IMR-90 (cell line): ENCODE data around the gene CMAS. TPM values are rescaled to one million over a fixed set of nuclear protein-coding genes. Genes with fewer than 3 reads are reported as not detected.

Experiments
- ATAC-seq: fragments of 200-7000 bp; cut with Tn5 transposase; 2 replicates; pipeline ENCODE4 v1.9.1; 2020; ENCODE audit warnings: low read depth, mild to moderate bottlenecking, moderate library complexity
- BruUV-seq: library from RNA; stranded (reverse); fragments of 400-500 nt; replicated peaks from 2 replicates; lab custom pipeline; 2021; lab: Mats Ljungman, UMichigan
- CTCF ChIA-PET: fragments of 300-600 bp; formaldehyde crosslinking; extraction: SDS; loops from one replicate; lab custom pipeline; 2021; ENCODE audit warnings: antibody characterized with exemption; lab: Yijun Ruan, JAX
- POLR2A ChIA-PET: fragments of 300-600 bp; sonication (Branson Sonifier 250); formaldehyde crosslinking; loops from one replicate; lab custom pipeline; 2022; ENCODE audit warnings: antibody characterized with exemption; ENCODE audit not compliant: unreplicated experiment; lab: Charles Lee
- DNase-seq: peaks from one replicate; pipeline ENCODE4 v3.0.0; 2013
- H2AFZ ChIP-seq: replicated peaks from 2 replicates; pipeline ENCODE3; 2013; ENCODE audit warnings: low read length, mild to moderate bottlenecking; ENCODE audit not compliant: poor library complexity
- H2AK5ac ChIP-seq: 2 replicates; pipeline ENCODE4 v1.6.1; 2013; ENCODE audit warnings: low read depth, low read length, inconsistent platforms
- H2AK9ac ChIP-seq: replicated peaks from 2 replicates; pipeline ENCODE3; 2013; ENCODE audit warnings: mild to moderate bottlenecking, low read depth, low read length, moderate library complexity; ENCODE audit not compliant: poor library complexity
- H2BK120ac ChIP-seq: 2 replicates; pipeline ENCODE4 v1.6.1; 2013; ENCODE audit warnings: low read depth, low read length, inconsistent platforms
- H2BK15ac ChIP-seq: 3 replicates; pipeline ENCODE4 v1.6.1; 2013; ENCODE audit warnings: low read depth, low read length, inconsistent platforms
- H2BK20ac ChIP-seq: 2 replicates; pipeline ENCODE4 v1.6.1; 2013; ENCODE audit warnings: low read depth, mild to moderate bottlenecking, inconsistent platforms, low read length, moderate library complexity
- H2BK5ac ChIP-seq: 2 replicates; pipeline ENCODE4 v1.6.1; 2013; ENCODE audit warnings: mild to moderate bottlenecking, low read depth, low read length, inconsistent platforms; ENCODE audit not compliant: poor library complexity, severe bottlenecking
- H3K14ac ChIP-seq: replicated peaks from 2 replicates; pipeline ENCODE4 v1.6.1; 2013; ENCODE audit warnings: low read depth, low read length, inconsistent platforms
- H3K18ac ChIP-seq: 2 replicates; pipeline ENCODE4 v1.6.1; 2013; ENCODE audit warnings: low read depth, low read length, control low read depth
- H3K23ac ChIP-seq: 2 replicates; pipeline ENCODE4 v1.6.1; 2013; ENCODE audit warnings: low read depth, low read length, inconsistent platforms
- H3K27ac ChIP-seq: 2 replicates; pipeline ENCODE4 v1.5.1; 2013; ENCODE audit warnings: mild to moderate bottlenecking, control low read depth, low read length; ENCODE audit not compliant: insufficient read depth
- H3K27me3 ChIP-seq: 2 replicates; pipeline ENCODE4 v1.6.1; 2013; ENCODE audit warnings: low read length; ENCODE audit not compliant: control insufficient read depth, insufficient read depth
- H3K36me3 ChIP-seq: 2 replicates; pipeline ENCODE4 v1.6.1; 2013; ENCODE audit warnings: low read length, mixed read lengths; ENCODE audit not compliant: control insufficient read depth, insufficient read depth
- H3K4ac ChIP-seq: 2 replicates; pipeline ENCODE4 v1.6.1; 2013; ENCODE audit warnings: low read depth, low read length, inconsistent platforms
- H3K4me1 ChIP-seq: 2 replicates; pipeline ENCODE4 v1.6.1; 2013; ENCODE audit warnings: low read length, mixed read lengths; ENCODE audit not compliant: control insufficient read depth, insufficient read depth
- H3K4me2 ChIP-seq: 2 replicates; pipeline ENCODE4 v1.6.1; 2013; ENCODE audit warnings: low read depth, mild to moderate bottlenecking, control low read depth, low read length, moderate library complexity
- H3K4me3 ChIP-seq: 2 replicates; pipeline ENCODE4 v1.5.1; 2013; ENCODE audit warnings: low read depth, mild to moderate bottlenecking, control low read depth, low read length, moderate library complexity; ENCODE audit not compliant: insufficient read depth
- H3K56ac ChIP-seq: 2 replicates; pipeline ENCODE4 v1.6.1; 2013; ENCODE audit warnings: low read length, inconsistent platforms; ENCODE audit not compliant: insufficient read depth; ENCODE audit errors: extremely low read depth
- H3K79me1 ChIP-seq, 2 experiments: 2 replicates each; pipeline ENCODE4 v1.6.1; 2013; ENCODE audit warnings: low read length in 2 of 2, inconsistent platforms in 1 of 2, low read depth in 1 of 2
- H3K9ac ChIP-seq: 2 replicates; pipeline ENCODE4 v1.6.1; 2013; ENCODE audit warnings: low read depth, low read length, control low read depth
- H3K9me1 ChIP-seq: 2 replicates; pipeline ENCODE4 v1.6.1; 2013; ENCODE audit warnings: low read length, inconsistent platforms; ENCODE audit not compliant: insufficient read depth
- H3K9me3 ChIP-seq: 2 replicates; pipeline ENCODE4 v1.6.1; 2013; ENCODE audit warnings: low read length; ENCODE audit not compliant: control insufficient read depth, insufficient read depth
- H4K20me1 ChIP-seq: 2 replicates; pipeline ENCODE4 v1.6.1; 2013; ENCODE audit warnings: low read length, inconsistent platforms; ENCODE audit not compliant: insufficient read depth
- H4K5ac ChIP-seq: 2 replicates; pipeline ENCODE4 v1.6.1; 2013; ENCODE audit warnings: mild to moderate bottlenecking, low read depth, low read length, control low read depth
- H4K8ac ChIP-seq, 2 experiments: 2 replicates each; pipeline ENCODE4 v1.6.1; 2013; ENCODE audit warnings: low read depth in 2 of 2, low read length in 2 of 2, control low read depth in 1 of 2, inconsistent platforms in 1 of 2
- H4K91ac ChIP-seq: 2 replicates; pipeline ENCODE4 v1.6.1; 2013; ENCODE audit warnings: low read depth, low read length, inconsistent platforms; ENCODE audit not compliant: insufficient read depth
- BHLHE40 ChIP-seq: fragments of 150-350 bp; IDR thresholded peaks from 2 replicates; pipeline ENCODE4 v1.6.1; 2016; ENCODE audit warnings: mild to moderate bottlenecking, low read depth, low read length
- CHD1 ChIP-seq: IDR thresholded peaks from 2 replicates; pipeline ENCODE4 v1.6.1; 2012; ENCODE audit warnings: low read depth, low read length, improper control_type of control experiment
- NFE2L2 ChIP-seq: fragments of 150-350 bp; IDR thresholded peaks from 2 replicates; pipeline ENCODE4 v1.6.1; 2016; ENCODE audit warnings: low read depth, mild to moderate bottlenecking, low read length
- SMC3 ChIP-seq: fragments of 150-350 bp; IDR thresholded peaks from 2 replicates; pipeline ENCODE4 v1.6.1; 2016; ENCODE audit warnings: low read depth, mild to moderate bottlenecking, antibody characterized with exemption, low read length, moderate library complexity
- WGBS, 2 experiments: methylation state at CpG; one replicate each; pipeline versions ENCODE4 v1.1.5 to v1.1.7; 2013; ENCODE audit warnings: missing lambda C conversion rate in 2 of 2; ENCODE audit not compliant: insufficient read length in 1 of 2; ENCODE audit errors: extremely low coverage in 2 of 2; 5-methylcytosine and 5-hydroxymethylcytosine counted together
- dilution Hi-C: fragments of 300-500 bp; cut with HindIII; formaldehyde crosslinking; loops from one replicate; pipeline ENCODE4 v1.14.3; 2018; ENCODE audit warnings: low sequenced_read_pairs; ENCODE audit not compliant: unreplicated experiment
- in situ Hi-C: fragments of 300-500 bp; cut with MboI; formaldehyde crosslinking; loops from 3 replicates; pipeline ENCODE4 v1.14.3; 2019; ENCODE audit warnings: low sequenced_read_pairs, inconsistent platforms, mixed read lengths
- intact Hi-C: fragments of 100-400 bp; cut with micrococcal nuclease; formaldehyde crosslinking; loops from 2 replicates; pipeline ENCODE4 v1.10.0; 2022
- polyA plus RNA-seq, 3 experiments: library from polyadenylated mRNA; depleted of rRNA; stranded (reverse); fragments of >200 nt; gene quantifications; 2 replicates each; pipeline ENCODE4 v1.2.3, GENCODE V29; 2012; ENCODE audit warnings: low replicate concordance in 1 of 3
- total RNA-seq: library from RNA; depleted of rRNA; stranded (reverse); fragments of >200 nt; gene quantifications from 2 replicates; pipeline ENCODE4 v1.2.3, GENCODE V29; 2012

Gene CMAS
- total and polyA plus RNA-seq, 2 of the 4 experiments (the other 2 are of a cell fraction), result 9.5 to 26.8 TPM

GRCh38 chr12:22059976-22060647 lies 14.1 kb downstream of the CMAS start:
- H3K36me3 ChIP-seq, result peaks cover 10% of the 10 kb centered on the region
- dilution Hi-C loops, result no loop called here
- DNase-seq, result no peak

More at GRCh38 chr12:22059976-22060647, 14.1 kb downstream of the CMAS start:
- no peaks in the 10 kb centered on the region for H3K4me1 ChIP-seq
- H4K8ac ChIP-seq, result no peak overlapping the region
- ATAC-seq, result no peak
- ChIA-PET POLR2A (no interaction called here), CTCF (interaction anchor here (0.6 to 1.2 kb wide), 3 partner anchors 400 to 567 kb away, joined by 3 to 5 read pairs (median 5); no protein-coding TSS in a partner anchor)
- no peak overlapping the region for H3K14ac ChIP-seq
- no peak overlapping the region for H4K5ac ChIP-seq
- H2AK9ac ChIP-seq, result no peak overlapping the region
- no peaks in the 10 kb centered on the region for H4K20me1 ChIP-seq
- H3K79me1 ChIP-seq, result 0 out of 4 replicates have a peak, but pooled peaks cover 0 to 4% of the 10 kb centered on the region in 2 experiments
- H3K23ac ChIP-seq, result no peak overlapping the region
- no peak overlapping the region for H3K4me3 ChIP-seq
- H3K9ac ChIP-seq, result no peak overlapping the region
- no peak overlapping the region for H3K18ac ChIP-seq
- WGBS, 2 experiments, result no CpG with 5 or more reads among the region's 2 CpGs
- no peaks in the 10 kb centered on the region for H3K9me1 ChIP-seq
- H2BK120ac ChIP-seq, result no peak overlapping the region
- no peaks in the 10 kb centered on the region for H3K9me3 ChIP-seq
- no TSS peak for BruUV-seq
- H3K4ac ChIP-seq, result no peak overlapping the region
- no peaks in the 10 kb centered on the region for H3K27me3 ChIP-seq
- H4K91ac ChIP-seq, result no peak overlapping the region
- TF ChIP-seq BHLHE40, result no peak
- TF ChIP-seq NFE2L2, result no peak
- TF ChIP-seq SMC3, result no peak
- TF ChIP-seq CHD1, result no peak
- intact Hi-C loops, result no loop called here
- no peak overlapping the region for H3K27ac ChIP-seq
- no peak overlapping the region for H3K4me2 ChIP-seq
- no peak overlapping the region for H2BK5ac ChIP-seq
- no peak overlapping the region for H2AFZ ChIP-seq
- no peak overlapping the region for H2AK5ac ChIP-seq
- in situ Hi-C loops, result no loop called here
- no peak overlapping the region for H3K56ac ChIP-seq
- H2BK20ac ChIP-seq, result no peak overlapping the region
- H2BK15ac ChIP-seq, result no peak overlapping the region
